Embryonic facial prominence (tissue), 1 donor: ENCODE data around the gene SCRN2.

Experiments used
- DNase-seq: peaks from one replicate; pipeline ENCODE4 v3.0.0-alpha.2; 2016; ENCODE audit errors: extremely low spot score

The SCRN2 gene

GRCh38 chr17:47872019-47872650, 31.1 kb upstream of the SCRN2 start:
- DNase-seq: no peak

GRCh38 chr17:47871048-47871447, 30.0 kb upstream of the SCRN2 start:
- no peak for DNase-seq

- DNase-seq: no peak
Observed at GRCh38 chr17:47870056-47870455, 29.0 kb upstream of the SCRN2 start.

GRCh38 chr17:47869114-47869513, 28.0 kb upstream of the SCRN2 start:
- no peak for DNase-seq

- DNase-seq: no peak
Observed at GRCh38 chr17:47867813-47868533, 26.9 kb upstream of the SCRN2 start.

GRCh38 chr17:47866941-47867340, 25.9 kb upstream of the SCRN2 start:
- DNase-seq: no peak

GRCh38 chr17:47864791-47865216, 23.7 kb upstream of the SCRN2 start:
- DNase-seq: no peak

- DNase-seq: no peak
Observed at GRCh38 chr17:47862621-47863440, 21.8 kb upstream of the SCRN2 start.

GRCh38 chr17:47860386-47860785, 19.3 kb upstream of the SCRN2 start:
- DNase-seq: no peak

- DNase-seq: no peak
Observed at GRCh38 chr17:47857551-47858455, 16.7 kb upstream of the SCRN2 start.

GRCh38 chr17:47856830-47857229, 15.8 kb upstream of the SCRN2 start:
- no peak for DNase-seq

- no peak for DNase-seq
Observed at GRCh38 chr17:47855737-47856136, 14.7 kb upstream of the SCRN2 start.

- DNase-seq: no peak
Observed at GRCh38 chr17:47853616-47854015, 12.5 kb upstream of the SCRN2 start.

- DNase-seq: no peak
Observed at GRCh38 chr17:47852113-47852949, 11.3 kb upstream of the SCRN2 start.

- no peak for DNase-seq
Observed at GRCh38 chr17:47851764-47852112, 10.7 kb upstream of the SCRN2 start.

GRCh38 chr17:47850692-47851573, 9.9 kb upstream of the SCRN2 start, which contains the start of gene SP6:
TSS of gene SP6 (minus strand) at chr17:47851163. CDS start at chr17:47848429, 2,734 bp downstream.
- DNase-seq: no peak

- no peak for DNase-seq
Observed at GRCh38 chr17:47850373-47850691, 9.3 kb upstream of the SCRN2 start.

GRCh38 chr17:47848198-47848513, 7.1 kb upstream of the SCRN2 start:
- no peak for DNase-seq

- no peak for DNase-seq
Observed at GRCh38 chr17:47847341-47848197, 6.5 kb upstream of the SCRN2 start.
